GM23248 (cell line): ENCODE results near the gene LAMB2.

Experiments used
- EZH2 ChIP-seq: fragments of 200-600 bp; sonication (generic); IDR thresholded peaks from 2 replicates; pipeline ENCODE4 v1.6.1; 2018; ENCODE audit warnings: antibody characterized with exemption, mild to moderate bottlenecking; ENCODE audit not compliant: insufficient read depth, poor library complexity, severe bottlenecking
- EZH2phosphoT487 ChIP-seq: fragments of 200-600 bp; sonication (generic); IDR thresholded peaks from 2 replicates; pipeline ENCODE4 v1.6.1; 2018; ENCODE audit warnings: antibody characterized with exemption, moderate library complexity, mild to moderate bottlenecking, low read depth; ENCODE audit not compliant: insufficient read depth

DNA sequence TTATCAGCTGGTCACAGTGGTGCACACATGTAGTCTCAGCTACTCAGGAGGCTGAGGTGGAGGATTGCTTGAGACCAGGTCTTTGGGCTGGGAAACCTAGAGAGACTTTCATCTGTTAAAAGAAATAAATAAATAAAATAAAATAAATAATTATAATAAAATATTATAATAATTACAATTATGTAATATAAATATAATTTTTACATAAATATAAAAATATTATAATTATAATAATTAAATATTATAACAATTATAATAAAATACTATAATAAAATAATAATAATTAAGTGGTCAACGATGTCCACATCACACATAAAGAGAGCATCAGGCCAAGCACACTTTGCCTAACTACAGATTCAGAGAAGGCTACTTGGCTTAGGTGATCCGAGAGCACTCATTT, 53.6 kb downstream of the LAMB2 start:
- TF ChIP-seq EZH2, result no peak
- no peak for TF ChIP-seq EZH2phosphoT487
